Right ventricle myocardium inferior (tissue), 1 donor: ENCODE data around the gene TRIM52. TPM values are rescaled to one million over a fixed set of nuclear protein-coding genes. Genes with fewer than 3 reads are reported as not detected.

Experiments
- microRNA-seq: library from miRNA; unstranded; fragments of <30 nt; microRNA quantifications from one replicate; pipeline ENCODE4 v1.2.0, GENCODE V29; 2020
- total RNA-seq: library from RNA; stranded (reverse); fragmentation: NEBNext Ultra II Directional; extraction: Animal tissue kit (Norgen Biotek cat#: 25700); gene quantifications from one replicate; pipeline ENCODE4 v1.2.1, GENCODE V29; 2021
- donor health status: DM: no; HTN: yes; CAD: no; lungs with severe emphysema.

TRIM52 gene
- total RNA-seq, 1 donor from 2014 or later: 9.2 TPM

Small RNA genes within 50 kb of the gene (microRNA-seq; reads per million reads assigned to microRNA genes)
- not detected for gene MIR4638

Other genes with a start within 250 kb of the TRIM52 start
- 37.6 TPM for gene BTNL9, start 220.9 kb downstream of the TRIM52 start, total RNA-seq
- gene OR2V1, start 130.0 kb downstream of the TRIM52 start, total RNA-seq: not detected
- not detected for gene OR2V2, start 113.6 kb downstream of the TRIM52 start, total RNA-seq
- gene TRIM7, start 55.9 kb downstream of the TRIM52 start, total RNA-seq: 14.4 TPM
- 20.9 TPM for gene TRIM41, start 37.9 kb downstream of the TRIM52 start, total RNA-seq
- 693 TPM for gene RACK1, start 17.2 kb downstream of the TRIM52 start, total RNA-seq
- gene OR4F3, start 106.1 kb upstream of the TRIM52 start, total RNA-seq: not detected